ENCODE data around the gene PLEKHO2. TPM values are rescaled to one million over a fixed set of nuclear protein-coding genes. Genes with fewer than 3 reads are reported as not detected.
A peak's percentile ranks its signal among the peaks of the same experiment; 100 is the strongest.
"Not testable (repeated sequence)": the region's sequence is repeated elsewhere in the genome, so short reads cannot be mapped to it uniquely, and the experiment has no call there.

PLEKHO2 gene
- total and polyA plus RNA-seq, 2 donors = 25.6 to 40.2 TPM

DNA sequence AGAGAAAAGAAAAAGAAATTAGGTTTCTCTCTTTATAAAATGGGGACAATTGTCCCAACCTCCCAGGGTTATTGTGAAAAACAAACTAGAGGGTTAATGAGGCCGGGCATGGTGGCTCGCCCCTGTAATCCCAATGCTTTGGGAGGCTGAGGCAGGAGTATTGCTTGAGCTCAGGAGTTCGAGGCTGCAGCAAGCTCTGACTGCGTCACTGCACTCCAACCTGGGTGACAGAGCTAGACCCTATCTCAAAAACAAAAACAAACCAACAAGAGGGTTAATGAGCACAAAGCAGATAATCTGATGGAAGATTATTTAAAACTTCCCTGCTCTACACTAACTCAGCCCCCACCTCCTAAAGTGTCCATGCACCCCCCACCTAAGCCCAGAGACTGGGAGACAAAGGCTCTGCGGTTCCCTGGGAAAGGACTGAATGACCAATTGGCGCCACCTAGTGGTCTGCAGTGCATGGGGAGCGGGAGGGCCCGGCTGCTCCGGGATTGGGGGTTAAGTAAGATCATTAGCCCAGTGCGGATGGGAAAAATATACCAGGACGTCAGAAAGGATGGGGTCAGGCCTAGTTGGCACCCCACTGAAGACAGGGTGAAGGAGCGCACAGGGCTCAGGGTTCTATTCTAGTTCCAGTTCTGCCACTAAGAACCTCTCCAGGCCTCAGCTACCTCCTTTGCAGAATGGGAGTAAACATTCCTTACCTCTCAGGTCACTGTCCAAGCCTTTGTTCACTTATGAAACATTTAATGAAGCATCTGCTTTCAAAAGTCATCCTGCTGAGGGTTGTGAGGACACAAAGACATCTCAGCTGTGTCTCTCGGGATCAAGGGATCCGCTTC, 31.8 kb upstream of the PLEKHO2 start:
- Histone ChIP-seq H3K4me3 (ENCODE audit: low read depth, low read length) (no peak overlapping the region), H3K27ac (ENCODE audit: low read depth) (no peak overlapping the region), H3K4me1 (ENCODE audit: insufficient read depth) (no peaks in the 10 kb centered on the region), H3K36me3 (ENCODE audit: insufficient read depth) (no peaks in the 10 kb centered on the region)
- 31% methylated on average over 14 of the region's 14 CpGs for WGBS
- DNase-seq (ENCODE audit: extremely low spot score) = peak; percentile 51

DNA sequence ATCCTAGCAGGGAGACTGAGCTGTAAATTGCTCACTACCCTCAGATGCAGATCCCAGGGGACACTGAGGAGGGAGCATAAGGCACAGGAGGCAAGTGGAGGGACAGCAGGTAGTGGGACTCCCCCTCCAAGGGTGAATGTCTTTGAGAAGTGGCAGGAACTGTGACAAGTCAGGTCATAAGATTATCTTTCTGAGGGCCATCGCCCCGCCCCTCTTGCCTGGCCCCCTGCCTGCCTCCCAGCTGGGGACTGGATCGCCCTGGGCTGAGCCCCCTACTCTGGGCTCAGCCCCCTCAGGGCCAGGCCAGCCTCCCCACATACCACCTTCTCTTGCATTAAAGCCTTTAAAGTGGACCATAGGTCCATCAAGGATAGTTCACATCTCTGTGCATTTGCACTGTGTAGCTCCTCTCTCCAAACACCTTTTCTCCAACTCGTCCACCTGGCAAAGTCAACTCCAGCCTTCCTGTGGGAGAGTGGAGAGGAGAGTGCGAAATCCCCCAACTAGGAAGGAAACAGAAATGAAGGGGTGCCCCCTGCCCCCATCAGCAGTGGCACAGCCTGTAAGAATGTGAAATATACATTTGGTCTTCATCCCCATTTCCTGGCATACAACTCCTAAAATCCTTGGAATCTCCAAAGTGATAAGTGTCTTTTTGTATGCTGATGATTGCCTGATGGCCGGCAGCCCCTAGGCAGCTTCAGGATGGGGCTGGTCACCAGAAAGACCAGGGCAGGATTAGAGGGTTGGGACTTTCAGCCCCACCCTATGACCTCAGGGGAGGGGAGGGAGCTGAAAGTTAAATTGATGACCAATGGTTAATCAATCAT, 31.0 kb upstream of the PLEKHO2 start:
- WGBS = 77% methylated on average over 6 of the region's 6 CpGs
- Histone ChIP-seq H3K36me3 (ENCODE audit: insufficient read depth) (no peaks in the 10 kb centered on the region), H3K27ac (ENCODE audit: low read depth) (no peak overlapping the region), H3K4me1 (ENCODE audit: insufficient read depth) (no peaks in the 10 kb centered on the region), H3K4me3 (ENCODE audit: low read depth, low read length) (no peak overlapping the region)
- DNase-seq (ENCODE audit: extremely low spot score) = no peak

DNA sequence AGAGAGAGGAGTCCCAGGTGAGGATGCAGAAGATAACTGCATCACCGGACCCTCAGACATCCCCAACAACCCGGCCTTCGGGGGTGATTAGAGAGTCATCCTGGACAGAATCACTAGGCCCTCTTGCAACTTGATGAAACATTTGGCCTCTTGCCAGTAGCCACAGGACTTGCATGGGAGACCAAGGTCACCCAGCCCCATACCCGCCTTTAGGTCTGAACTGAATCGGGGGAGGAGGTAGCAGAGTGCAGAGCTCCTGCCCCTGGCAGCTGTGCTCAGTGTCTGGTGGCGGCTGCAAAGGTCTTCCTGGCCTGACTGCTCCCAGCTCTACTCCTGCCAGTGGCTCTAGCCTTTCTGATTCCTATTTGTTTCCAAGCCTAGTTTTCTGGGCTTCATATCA, 28.6 kb upstream of the PLEKHO2 start:
- Histone ChIP-seq H3K36me3 (ENCODE audit: insufficient read depth) (no peaks in the 10 kb centered on the region), H3K4me1 (ENCODE audit: insufficient read depth) (no peaks in the 10 kb centered on the region), H3K4me3 (ENCODE audit: low read depth, low read length) (no peak overlapping the region), H3K27ac (ENCODE audit: low read depth) (no peak overlapping the region)
- 58% methylated on average over 6 of the region's 6 CpGs for WGBS
- DNase-seq (ENCODE audit: extremely low spot score) = no peak

DNA sequence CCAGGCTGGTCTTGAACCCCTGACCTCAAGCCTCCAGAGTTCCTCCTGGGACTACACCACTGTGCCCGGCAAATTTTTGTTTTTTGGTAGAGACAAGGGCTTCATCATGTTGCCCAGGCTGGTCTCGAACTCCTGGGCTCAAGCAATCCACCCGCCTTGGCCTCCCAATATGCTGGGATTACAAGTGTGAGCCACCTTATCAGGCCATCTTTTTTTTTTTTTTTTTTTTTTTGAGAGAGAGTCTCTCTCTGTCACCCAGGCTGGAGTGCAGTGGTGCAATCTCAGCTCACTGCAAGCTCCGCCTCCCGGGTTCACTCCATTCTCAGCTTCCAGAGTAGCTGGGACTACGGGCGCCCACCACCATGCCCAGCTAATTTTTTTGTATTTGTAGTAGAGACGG, 27.4 kb upstream of the PLEKHO2 start:
- H3K4me3 ChIP-seq (ENCODE audit: low read depth, low read length); H3K36me3 ChIP-seq (ENCODE audit: insufficient read depth); H3K27ac ChIP-seq (ENCODE audit: low read depth); DNase-seq (ENCODE audit: extremely low spot score); H3K4me1 ChIP-seq (ENCODE audit: insufficient read depth): not testable (repeated sequence)
- 94% methylated on average over 8 of the region's 8 CpGs for WGBS

DNA sequence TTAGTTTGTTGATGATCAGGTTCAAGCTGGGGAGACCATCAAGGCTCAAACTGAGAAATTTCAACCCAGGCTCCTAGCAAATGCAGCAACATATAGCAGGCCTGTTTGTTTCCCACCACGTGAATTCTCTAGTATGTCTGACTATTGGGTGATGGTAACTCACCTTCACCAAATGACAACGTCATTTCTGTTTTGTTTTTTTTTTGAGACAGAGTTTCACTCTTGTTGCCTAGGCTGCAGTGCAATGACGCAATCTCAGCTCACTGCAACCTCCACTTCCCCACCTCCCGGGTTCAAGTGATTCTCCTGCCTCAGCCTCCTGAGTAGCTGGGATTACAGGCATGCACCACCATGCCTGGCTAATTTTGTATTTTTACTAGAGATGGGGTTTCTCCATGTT, 26.8 kb upstream of the PLEKHO2 start:
- H3K4me3 ChIP-seq (ENCODE audit: low read depth, low read length); DNase-seq (ENCODE audit: extremely low spot score); H3K27ac ChIP-seq (ENCODE audit: low read depth); H3K36me3 ChIP-seq (ENCODE audit: insufficient read depth); H3K4me1 ChIP-seq (ENCODE audit: insufficient read depth): not testable (repeated sequence)
- WGBS = 82% methylated on average over 4 of the region's 4 CpGs

DNA sequence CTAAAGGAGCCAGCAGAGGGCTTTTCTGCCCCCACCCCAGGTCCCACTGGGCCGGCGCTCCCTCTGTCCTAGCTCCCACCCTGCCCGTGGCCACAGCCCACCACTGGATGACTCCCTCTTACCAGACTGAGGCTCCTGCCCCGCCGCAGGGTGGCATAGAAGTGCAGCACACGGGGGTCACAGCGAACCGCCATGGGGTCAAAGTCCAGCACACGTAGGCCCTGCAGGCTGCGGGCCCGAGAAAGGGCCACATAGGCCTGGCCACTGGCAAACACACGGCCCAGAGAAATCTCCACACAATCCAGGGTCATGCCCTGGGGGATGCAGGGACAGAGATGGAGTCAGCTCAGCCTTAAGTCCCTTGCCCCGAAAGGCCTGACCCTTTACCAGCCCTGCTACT, 25.3 kb upstream of the PLEKHO2 start:
- WGBS = 95% methylated on average over 13 of the region's 13 CpGs
- H3K36me3 ChIP-seq (ENCODE audit: insufficient read depth) = no peaks in the 10 kb centered on the region
- no peak for DNase-seq (ENCODE audit: extremely low spot score)
- no peaks in the 10 kb centered on the region for H3K4me1 ChIP-seq (ENCODE audit: insufficient read depth)
- H3K4me3 ChIP-seq (ENCODE audit: low read depth, low read length) = no peak overlapping the region
- H3K27ac ChIP-seq (ENCODE audit: low read depth) = no peak overlapping the region

DNA sequence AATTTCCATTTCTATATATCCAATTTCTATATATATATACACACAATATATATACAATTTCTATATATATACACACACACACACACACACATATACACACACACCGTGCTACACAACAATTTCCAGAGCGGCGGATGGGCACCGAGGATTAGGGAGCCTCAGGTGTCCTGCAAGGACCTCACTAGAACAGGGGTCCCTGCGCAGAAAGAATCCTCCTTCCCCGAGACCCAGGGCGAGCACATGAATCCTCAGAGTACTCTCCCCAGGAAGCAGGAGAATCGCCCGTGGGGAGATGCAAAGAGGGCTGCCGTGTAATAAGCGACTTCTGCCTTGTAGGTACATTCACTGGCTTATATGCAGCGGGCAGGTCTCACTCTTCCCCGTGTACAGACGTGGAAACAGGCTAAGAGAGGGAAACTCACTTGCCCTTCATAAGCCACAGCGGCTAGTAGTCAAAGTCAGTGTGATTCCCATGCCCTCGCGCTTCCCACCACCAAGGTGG, 16.7 kb upstream of the PLEKHO2 start:
- H3K4me1 ChIP-seq (ENCODE audit: insufficient read depth) = no peaks in the 10 kb centered on the region
- WGBS = 3% methylated on average over 17 of the region's 17 CpGs
- DNase-seq (ENCODE audit: extremely low spot score) = no peak
- H3K4me3 ChIP-seq (ENCODE audit: low read depth, low read length) = peak overlapping the region; percentile 8
- H3K36me3 ChIP-seq (ENCODE audit: insufficient read depth) = no peaks in the 10 kb centered on the region
- no peak overlapping the region for H3K27ac ChIP-seq (ENCODE audit: low read depth)

DNA sequence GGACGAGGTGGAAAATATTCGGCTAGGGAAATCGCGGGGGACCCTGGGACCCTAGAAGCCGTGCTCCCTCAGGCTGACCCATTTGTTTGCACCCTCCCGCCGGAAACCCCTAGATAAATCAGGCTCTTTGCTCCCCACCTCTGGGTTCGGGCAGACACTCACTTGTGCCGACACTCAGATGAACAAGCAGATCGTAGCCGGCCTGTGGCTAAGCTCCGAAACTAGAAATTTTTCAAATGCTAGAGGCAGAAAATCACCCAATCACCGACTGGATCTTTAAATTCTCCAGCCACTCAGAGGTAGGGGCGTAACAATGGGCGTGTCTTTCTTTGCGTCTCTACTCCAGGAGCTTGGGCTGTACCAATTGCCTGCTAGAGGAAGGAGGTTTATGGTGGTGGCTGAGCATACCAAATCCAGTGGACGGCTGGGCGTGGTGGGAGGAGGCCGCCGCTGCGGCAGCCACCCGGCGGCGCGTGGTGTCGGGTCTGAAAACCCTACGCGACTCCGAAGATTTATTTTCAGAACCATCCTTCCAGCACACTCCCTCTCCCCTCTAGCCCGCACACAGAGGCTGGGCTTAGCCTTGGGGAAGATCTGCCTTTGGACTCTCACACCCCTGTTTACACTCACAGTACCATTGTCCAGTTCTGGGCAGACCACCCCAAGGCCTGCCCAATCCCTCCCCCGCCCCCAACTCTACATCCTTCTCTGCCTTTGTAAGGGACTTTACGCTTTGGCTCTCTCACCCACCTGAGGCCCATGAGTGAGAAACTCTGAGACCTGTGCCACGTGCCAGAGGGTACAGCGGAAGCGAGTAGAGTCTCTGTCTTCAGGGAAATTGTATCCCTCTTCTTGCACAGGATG, 16.1 kb upstream of the PLEKHO2 start, which contains the start of gene PIF1:
Gene PIF1 (minus strand): TSS at position 217 of the 864 bp plus-strand sequence. CDS start 1,312 bp downstream, outside the sequence.
- DNase-seq (ENCODE audit: extremely low spot score) = peak; percentile 98
- H3K36me3 ChIP-seq (ENCODE audit: insufficient read depth) = no peaks in the 10 kb centered on the region
- peak within 1 kb of the TSS; percentile 17 for H3K4me3 ChIP-seq (ENCODE audit: low read depth, low read length)
- no peaks in the 10 kb centered on the region for H3K4me1 ChIP-seq (ENCODE audit: insufficient read depth)
- WGBS = 3% methylated on average over 35 of the region's 35 CpGs
- peak within 1 kb of the TSS; percentile 56 for H3K27ac ChIP-seq (ENCODE audit: low read depth)

DNA sequence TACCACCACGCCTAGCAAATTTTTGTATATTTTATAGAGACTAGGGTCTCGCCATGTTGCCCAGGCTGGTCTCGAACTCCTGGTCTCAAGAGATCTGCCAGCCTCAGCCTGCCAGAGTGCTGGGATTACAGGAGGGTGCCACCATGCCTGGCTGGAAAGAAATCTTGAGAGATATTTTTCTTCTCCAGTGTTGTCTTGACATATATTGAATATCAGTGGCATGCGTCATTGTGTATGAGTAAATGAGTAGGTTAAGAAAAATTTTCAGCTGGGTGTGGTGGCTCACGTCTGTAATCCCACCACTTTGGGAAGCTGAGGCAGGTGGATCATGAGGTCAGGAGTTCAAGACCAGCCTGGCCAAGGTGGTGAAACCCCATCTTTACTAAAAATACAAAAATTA, 12.7 kb upstream of the PLEKHO2 start:
- 92% methylated on average over 5 of the region's 5 CpGs for WGBS
- no peak overlapping the region for H3K27ac ChIP-seq (ENCODE audit: low read depth)

DNA sequence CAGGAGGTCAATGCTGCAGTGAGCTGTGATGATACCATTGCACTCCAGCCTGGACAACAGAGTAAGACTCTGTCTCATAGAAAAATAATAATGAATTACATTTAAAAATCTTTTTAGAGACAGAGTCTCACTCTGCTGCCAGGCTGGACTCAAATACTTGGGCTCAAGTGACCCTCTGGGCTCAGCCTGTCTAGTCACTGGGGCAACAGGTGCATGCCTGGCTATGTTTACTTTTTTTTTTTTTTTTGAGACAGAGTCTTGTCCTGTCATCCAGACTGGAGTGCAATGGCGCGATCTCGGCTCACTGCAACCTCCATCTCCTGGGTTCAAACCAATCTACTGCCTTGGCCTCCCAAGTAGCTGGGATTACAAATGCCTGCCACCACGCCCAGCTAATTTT, 8.0 kb upstream of the PLEKHO2 start:
- Histone ChIP-seq H3K4me3 (ENCODE audit: low read depth, low read length) (no peak overlapping the region), H3K27ac (ENCODE audit: low read depth) (no peak overlapping the region), H3K4me1 (ENCODE audit: insufficient read depth) (no peaks in the 10 kb centered on the region), H3K36me3 (ENCODE audit: insufficient read depth) (no peaks in the 10 kb centered on the region)
- 94% methylated on average over 4 of the region's 4 CpGs for WGBS
- no peak for DNase-seq (ENCODE audit: extremely low spot score)

More for the DNA sequence above, 12.7 kb upstream of the PLEKHO2 start:
- no peak overlapping the region for H3K4me3 ChIP-seq (ENCODE audit: low read depth, low read length)
- no peaks in the 10 kb centered on the region for H3K36me3 ChIP-seq (ENCODE audit: insufficient read depth)
- DNase-seq (ENCODE audit: extremely low spot score) = no peak
- no peaks in the 10 kb centered on the region for H3K4me1 ChIP-seq (ENCODE audit: insufficient read depth)

DNA sequence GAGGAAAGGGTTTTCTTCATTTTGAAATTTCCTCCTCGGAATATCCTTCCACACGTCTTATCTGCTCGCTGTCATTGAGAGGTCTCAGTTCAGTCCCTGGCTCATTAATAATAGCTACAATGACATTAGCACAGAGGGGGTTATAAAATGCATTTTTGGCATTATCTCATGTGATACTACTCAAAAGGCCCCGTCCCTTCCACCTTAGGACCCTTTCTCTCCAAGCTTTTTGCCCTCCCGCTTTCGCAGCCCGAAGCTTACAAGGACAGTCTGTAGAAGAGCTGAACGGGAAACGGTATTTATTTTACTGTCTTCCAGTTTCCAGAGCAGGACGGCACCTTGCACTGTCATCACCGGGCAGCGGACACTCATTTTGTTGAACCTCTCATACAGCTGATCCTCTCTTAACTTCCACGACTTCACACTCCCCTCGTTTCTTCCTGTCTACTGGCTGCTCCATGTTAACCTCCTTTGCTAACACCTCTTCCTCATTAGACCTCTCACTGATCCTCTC, 5.6 kb upstream of the PLEKHO2 start:
- H3K4me1 ChIP-seq (ENCODE audit: insufficient read depth) = no peaks in the 10 kb centered on the region
- H3K36me3 ChIP-seq (ENCODE audit: insufficient read depth) = no peaks in the 10 kb centered on the region
- DNase-seq (ENCODE audit: extremely low spot score) = no peak
- H3K27ac ChIP-seq (ENCODE audit: low read depth) = no peak overlapping the region
- WGBS = 34% methylated on average over 14 of the region's 14 CpGs
- no peak overlapping the region for H3K4me3 ChIP-seq (ENCODE audit: low read depth, low read length)

DNA sequence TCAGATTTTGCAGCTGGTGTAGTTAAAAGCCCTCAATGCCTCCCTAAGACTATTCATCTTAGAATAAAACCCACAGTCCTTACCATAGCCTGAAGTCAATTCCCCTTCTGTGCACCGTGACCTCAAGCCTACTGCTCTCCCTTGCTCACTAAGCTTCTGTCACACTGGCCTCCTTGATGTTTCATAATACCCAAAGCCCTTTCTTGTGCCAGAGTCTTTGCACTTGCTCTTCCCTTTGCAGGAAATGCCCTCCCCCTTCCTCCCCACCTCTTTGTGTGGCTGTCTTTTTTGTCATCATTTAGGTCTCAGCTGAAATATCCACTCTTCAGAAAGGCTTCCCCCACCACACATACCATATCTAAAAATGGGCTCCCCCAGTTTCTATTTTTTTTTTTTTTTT, 4.2 kb upstream of the PLEKHO2 start:
- DNase-seq (ENCODE audit: extremely low spot score) = no peak
- H3K27ac ChIP-seq (ENCODE audit: low read depth) = no peak overlapping the region
- H3K4me1 ChIP-seq (ENCODE audit: insufficient read depth) = no peaks in the 10 kb centered on the region
- H3K4me3 ChIP-seq (ENCODE audit: low read depth, low read length) = no peak overlapping the region
- no peaks in the 10 kb centered on the region for H3K36me3 ChIP-seq (ENCODE audit: insufficient read depth)
- WGBS = 78% methylated on average over 1 of the region's 1 CpG

DNA sequence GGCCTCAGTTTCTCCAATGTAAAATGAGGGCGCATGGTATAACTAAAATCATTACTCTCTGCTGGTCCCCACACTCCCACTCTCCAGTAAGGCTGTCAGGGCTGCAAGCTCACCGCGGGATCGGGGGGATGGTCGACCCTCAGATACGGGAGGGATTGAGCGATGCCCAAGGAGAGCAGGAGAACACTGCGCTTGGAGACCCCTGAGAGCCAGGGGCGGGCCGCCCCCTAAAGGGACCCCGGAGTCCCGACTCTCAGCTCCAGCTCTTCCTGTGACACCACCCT, 713 bp upstream of the PLEKHO2 start:
- Histone ChIP-seq H3K36me3 (ENCODE audit: insufficient read depth) (no peaks in the 10 kb centered on the region), H3K4me1 (ENCODE audit: insufficient read depth) (peaks cover 4% of the 10 kb centered on the region), H3K4me3 (ENCODE audit: low read depth, low read length) (peak overlapping the region; percentile 89), H3K27ac (ENCODE audit: low read depth) (peak overlapping the region; percentile 94)
- WGBS = under 1% methylated on average over 12 of the region's 12 CpGs
- DNase-seq (ENCODE audit: extremely low spot score) = no peak
